Transverse colon (tissue), 4 donors: ENCODE measurements around the gene HJURP.

Source experiments
- CTCF ChIP-seq, 5 experiments: fragments of 200-600 bp in 3 of 5; fragments of 450-650 bp in 2 of 5; sonication (generic) in 3 of 5; IDR thresholded peaks; 1 replicate in 2 of 5; 2 replicates in 3 of 5; pipeline ENCODE4 v1.5.1; 2016 to 2017; ENCODE audit warnings: antibody characterized with exemption in 5 of 5, inconsistent platforms in 3 of 5, mild to moderate bottlenecking in 2 of 5, moderate library complexity in 1 of 5
- POLR2A ChIP-seq: fragments of 450-650 bp; IDR thresholded peaks from one replicate; pipeline ENCODE4 v1.6.1; 2016; ENCODE audit warnings: antibody characterized with exemption, mild to moderate bottlenecking, moderate library complexity
- POLR2AphosphoS5 ChIP-seq, 3 donors: sonication (generic); formaldehyde crosslinking; IDR thresholded peaks; one replicate each; pipeline ENCODE4 v1.6.1; 2016; ENCODE audit warnings: antibody characterized with exemption in 3 of 3

- TF ChIP-seq CTCF (IDR thresholded peaks at IDR 0.05) (no peak), POLR2AphosphoS5 (IDR thresholded peaks at IDR 0.05) (no peak), POLR2A (no peak)
Observed at GRCh38 chr2:233830111-233830802, 24.1 kb downstream of the HJURP start.
